ENCODE measurements around the gene RNF152. TPM values are rescaled to one million over a fixed set of nuclear protein-coding genes. Genes with fewer than 3 reads are reported as not detected.
A peak's percentile ranks its signal among the peaks of the same experiment; 100 is the strongest.

The RNF152 gene
- total RNA-seq = 10 to 100 TPM in 5 of 6 donors, 1 to 10 TPM in 1; 6.3 to 24.0 (median 17.9) TPM

- DNase-seq = peak in 1 of 2 donors; percentile 48
- no peaks in the 10 kb centered on the region for H3K9me3 ChIP-seq
- peaks cover 20 to 35% (median 25%) of the 10 kb centered on the region in 4 donors for H3K4me1 ChIP-seq
- H3K4me3 ChIP-seq = peak within 1 kb of the TSS; percentile 83 to 97 (median 90)
- peaks cover 0 to 3% (median 0%) of the 10 kb centered on the region in 4 donors for H3K36me3 ChIP-seq
- peaks cover 0 to 17% (median 12%) of the 10 kb centered on the region in 4 donors for H3K27me3 ChIP-seq
- WGBS, 2 donors = 7 to 10% methylated on average over 24 to 28 of the region's 28 CpGs
- H3K27ac ChIP-seq = peak within 1 kb of the TSS; percentile 77 to 90 (median 87)
- no peak for TF ChIP-seq POLR2A (IDR thresholded peaks at IDR 0.05)
- TF ChIP-seq CTCF (IDR thresholded peaks at IDR 0.05) = peak in 1 of 6 experiments; percentile 11
- ATAC-seq (ENCODE audit: low FRiP score in 2 of 2) = peak in 1 of 2 donors; percentile 11
Observed at GRCh38 chr18:61892683-61893308, at the start of gene RNF152. TSS of gene RNF152 (minus strand) at chr18:61893007. CDS start at chr18:61816463, 76,544 bp downstream.

- Histone ChIP-seq H3K4me3 (no peak overlapping the region), H3K4me1 (no peaks in the 10 kb centered on the region), H3K27me3 (no peaks in the 10 kb centered on the region), H3K9me3 (no peaks in the 10 kb centered on the region), H3K36me3 (no peaks in the 10 kb centered on the region), H3K27ac (no peak overlapping the region)
- ATAC-seq (ENCODE audit: low FRiP score in 2 of 2) (no peak), DNase-seq (no peak)
- WGBS, 2 donors = 50 to 62% methylated on average over 1 of the region's 1 CpG
- TF ChIP-seq EP300 (IDR thresholded peaks at IDR 0.05) (no peak), POLR2AphosphoS5 (IDR thresholded peaks at IDR 0.05) (no peak), CTCF (IDR thresholded peaks at IDR 0.05) (no peak), POLR2A (IDR thresholded peaks at IDR 0.05) (no peak)
Observed at GRCh38 chr18:61941948-61942471, 49.2 kb upstream of the RNF152 start.

- no peaks in the 10 kb centered on the region for H3K36me3 ChIP-seq
- H3K4me3 ChIP-seq = no peak overlapping the region
- H3K4me1 ChIP-seq = no peaks in the 10 kb centered on the region
- WGBS, 2 donors = 83 to 91% methylated on average over 4 of the region's 4 CpGs
- H3K27ac ChIP-seq = no peak overlapping the region
- no peaks in the 10 kb centered on the region for H3K9me3 ChIP-seq
- DNase-seq = no peak
- no peak for ATAC-seq (ENCODE audit: low FRiP score in 2 of 2)
- H3K27me3 ChIP-seq = no peaks in the 10 kb centered on the region
- no peak for TF ChIP-seq EP300 (IDR thresholded peaks at IDR 0.05)
- TF ChIP-seq POLR2A (IDR thresholded peaks at IDR 0.05) = no peak
- no peak for TF ChIP-seq POLR2AphosphoS5 (IDR thresholded peaks at IDR 0.05)
- TF ChIP-seq CTCF (IDR thresholded peaks at IDR 0.05) = no peak
Observed at GRCh38 chr18:61939046-61939674, 46.4 kb upstream of the RNF152 start.

GRCh38 chr18:61935362-61935761 lies 42.6 kb upstream of the RNF152 start:
- H3K4me3 ChIP-seq = no peak overlapping the region
- no peaks in the 10 kb centered on the region for H3K27me3 ChIP-seq
- no peaks in the 10 kb centered on the region for H3K9me3 ChIP-seq
- WGBS, 2 donors = 60 to 77% methylated on average over 3 of the region's 3 CpGs
- H3K27ac ChIP-seq = no peak overlapping the region
- DNase-seq (no peak), ATAC-seq (ENCODE audit: low FRiP score in 2 of 2) (peak in 1 of 2 donors; percentile 28)
- TF ChIP-seq POLR2A (IDR thresholded peaks at IDR 0.05) = no peak
- no peak for TF ChIP-seq POLR2AphosphoS5 (IDR thresholded peaks at IDR 0.05)
- TF ChIP-seq EP300 (IDR thresholded peaks at IDR 0.05) = no peak
- no peak for TF ChIP-seq CTCF (IDR thresholded peaks at IDR 0.05)
- H3K4me1 ChIP-seq = no peaks in the 10 kb centered on the region
- H3K36me3 ChIP-seq = no peaks in the 10 kb centered on the region
